GM03348 (cell line): ENCODE results near the gene GARNL3.

ENCODE experiments used
- DNase-seq: peaks from one replicate; pipeline ENCODE4 v3.0.0; 2012; ENCODE audit warnings: low spot score

Gene GARNL3

GRCh38 chr9:127386981-127387380 is 122.4 kb downstream of the GARNL3 start:
- no peak for DNase-seq

- peak; percentile 92 for DNase-seq
These were observed 123.7 kb downstream of the GARNL3 start for GRCh38 chr9:127388037-127388855.

GRCh38 chr9:127388856-127389238 is 124.3 kb downstream of the GARNL3 start:
- no peak for DNase-seq

- DNase-seq, result no peak
These were observed 125.0 kb downstream of the GARNL3 start for GRCh38 chr9:127389381-127390247.

- DNase-seq, result no peak
These were observed 125.6 kb downstream of the GARNL3 start for GRCh38 chr9:127390248-127390545.

GRCh38 chr9:127390563-127390962 is 126.0 kb downstream of the GARNL3 start:
- no peak for DNase-seq

GRCh38 chr9:127392166-127392565 is 127.6 kb downstream of the GARNL3 start:
- no peak for DNase-seq

- DNase-seq, result no peak
These were observed 128.4 kb downstream of the GARNL3 start for GRCh38 chr9:127392976-127393375.

GRCh38 chr9:127393645-127394044 is 129.1 kb downstream of the GARNL3 start:
- no peak for DNase-seq

- no peak for DNase-seq
These were observed 131.1 kb downstream of the GARNL3 start for GRCh38 chr9:127395497-127396252.

- no peak for DNase-seq
These were observed 131.8 kb downstream of the GARNL3 start for GRCh38 chr9:127396253-127396807.

GRCh38 chr9:127396808-127397645 is 132.5 kb downstream of the GARNL3 start, which contains the start of gene SLC2A8:
SLC2A8 (plus strand) TSS chr9:127397169; CDS start chr9:127397231, 62 bp downstream.
- peak; percentile 92 for DNase-seq

- no peak for DNase-seq
These were observed 133.2 kb downstream of the GARNL3 start for GRCh38 chr9:127397646-127398274.

- DNase-seq, result no peak
These were observed 133.7 kb downstream of the GARNL3 start for GRCh38 chr9:127398275-127398647.

- DNase-seq, result no peak
These were observed 134.3 kb downstream of the GARNL3 start for GRCh38 chr9:127398715-127399400.

GRCh38 chr9:127399736-127400269 is 135.2 kb downstream of the GARNL3 start:
- DNase-seq, result no peak

- DNase-seq, result no peak
These were observed 138.0 kb downstream of the GARNL3 start for GRCh38 chr9:127402401-127403090.

- no peak for DNase-seq
These were observed 139.1 kb downstream of the GARNL3 start for GRCh38 chr9:127403507-127404192.

GRCh38 chr9:127404631-127405030 is 140.1 kb downstream of the GARNL3 start:
- no peak for DNase-seq
